DMS 273 treated with DMSO at 0.1 percent for 48 hours (cell line): ENCODE measurements around the gene USP48.
"Not testable (repeated sequence)": the region's sequence is repeated elsewhere in the genome, so short reads cannot be mapped to it uniquely, and the experiment has no call there.

Source experiments
- DNase-seq: peaks from one replicate; lab custom pipeline; 2025; lab: John Stamatoyannopoulos, UW

Gene USP48

GRCh38 chr1:21696931-21697330, 86.0 kb downstream of the USP48 start:
- no peak for DNase-seq

- DNase-seq = no peak
Measured at GRCh38 chr1:21693732-21694131, 89.2 kb downstream of the USP48 start.

GRCh38 chr1:21691739-21692138, 91.2 kb downstream of the USP48 start:
- no peak for DNase-seq

GRCh38 chr1:21689661-21690372, 93.1 kb downstream of the USP48 start:
- DNase-seq = no peak

GRCh38 chr1:21687081-21687529, 95.8 kb downstream of the USP48 start:
- no peak for DNase-seq

GRCh38 chr1:21685946-21686678, 96.8 kb downstream of the USP48 start:
- DNase-seq = no peak

GRCh38 chr1:21681426-21681825, 101.5 kb downstream of the USP48 start:
- DNase-seq = no peak

- DNase-seq = no peak
Measured at GRCh38 chr1:21680918-21681317, 102.0 kb downstream of the USP48 start.

GRCh38 chr1:21680381-21680780, 102.6 kb downstream of the USP48 start:
- no peak for DNase-seq

GRCh38 chr1:21677168-21677567, 105.8 kb downstream of the USP48 start:
- DNase-seq = no peak

- DNase-seq = no peak
Measured at GRCh38 chr1:21674957-21675356, 108.0 kb downstream of the USP48 start.

- DNase-seq = not testable (repeated sequence)
Measured at GRCh38 chr1:21673853-21674252, 109.1 kb downstream of the USP48 start.

GRCh38 chr1:21673277-21673780, 109.6 kb downstream of the USP48 start:
- peak; percentile 50 for DNase-seq

GRCh38 chr1:21672478-21673276, 110.3 kb downstream of the USP48 start:
- DNase-seq = no peak

GRCh38 chr1:21671915-21672314, 111.0 kb downstream of the USP48 start:
- DNase-seq = no peak

GRCh38 chr1:21670956-21671902, 111.7 kb downstream of the USP48 start:
- DNase-seq = no peak

- no peak for DNase-seq
Measured at GRCh38 chr1:21670059-21670881, 112.7 kb downstream of the USP48 start.

GRCh38 chr1:21669258-21670058, 113.5 kb downstream of the USP48 start, which contains the start of gene RAP1GAP:
TSS of gene RAP1GAP (minus strand) at chr1:21669357. CDS start at chr1:21620032, 49,325 bp downstream.
- DNase-seq = no peak

- no peak for DNase-seq
Measured at GRCh38 chr1:21668951-21669257, 114.0 kb downstream of the USP48 start.
